ENCODE results near the gene MRPL53.

Gene MRPL53

DNA sequence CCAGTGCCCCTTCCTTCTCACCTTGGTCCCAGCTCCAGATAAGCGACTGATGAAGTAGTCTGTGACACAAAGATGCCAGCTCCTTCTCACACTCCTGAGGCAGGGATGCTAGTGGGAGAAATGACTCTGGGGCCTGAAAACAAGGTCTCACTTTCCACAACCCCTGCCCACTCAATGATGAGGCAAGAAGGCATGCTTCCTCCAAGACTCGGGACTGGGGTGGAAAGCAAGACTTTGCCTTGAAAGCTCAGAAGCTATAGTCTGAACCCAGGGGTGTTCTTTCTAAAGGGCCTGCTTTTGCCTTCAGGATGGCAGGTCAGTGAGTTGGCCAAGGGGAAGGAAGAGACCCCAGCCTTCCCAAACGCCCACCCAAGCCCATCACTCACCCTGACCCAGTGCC lies 9.0 kb upstream of the MRPL53 start:
- no peak for TF ChIP-seq FOXP2 (optimal IDR thresholded peaks at IDR 0.05; ENCODE audit: borderline replicate concordance, extremely low read depth, extremely low read length, insufficient read depth)
- TF ChIP-seq, protein P1, sequence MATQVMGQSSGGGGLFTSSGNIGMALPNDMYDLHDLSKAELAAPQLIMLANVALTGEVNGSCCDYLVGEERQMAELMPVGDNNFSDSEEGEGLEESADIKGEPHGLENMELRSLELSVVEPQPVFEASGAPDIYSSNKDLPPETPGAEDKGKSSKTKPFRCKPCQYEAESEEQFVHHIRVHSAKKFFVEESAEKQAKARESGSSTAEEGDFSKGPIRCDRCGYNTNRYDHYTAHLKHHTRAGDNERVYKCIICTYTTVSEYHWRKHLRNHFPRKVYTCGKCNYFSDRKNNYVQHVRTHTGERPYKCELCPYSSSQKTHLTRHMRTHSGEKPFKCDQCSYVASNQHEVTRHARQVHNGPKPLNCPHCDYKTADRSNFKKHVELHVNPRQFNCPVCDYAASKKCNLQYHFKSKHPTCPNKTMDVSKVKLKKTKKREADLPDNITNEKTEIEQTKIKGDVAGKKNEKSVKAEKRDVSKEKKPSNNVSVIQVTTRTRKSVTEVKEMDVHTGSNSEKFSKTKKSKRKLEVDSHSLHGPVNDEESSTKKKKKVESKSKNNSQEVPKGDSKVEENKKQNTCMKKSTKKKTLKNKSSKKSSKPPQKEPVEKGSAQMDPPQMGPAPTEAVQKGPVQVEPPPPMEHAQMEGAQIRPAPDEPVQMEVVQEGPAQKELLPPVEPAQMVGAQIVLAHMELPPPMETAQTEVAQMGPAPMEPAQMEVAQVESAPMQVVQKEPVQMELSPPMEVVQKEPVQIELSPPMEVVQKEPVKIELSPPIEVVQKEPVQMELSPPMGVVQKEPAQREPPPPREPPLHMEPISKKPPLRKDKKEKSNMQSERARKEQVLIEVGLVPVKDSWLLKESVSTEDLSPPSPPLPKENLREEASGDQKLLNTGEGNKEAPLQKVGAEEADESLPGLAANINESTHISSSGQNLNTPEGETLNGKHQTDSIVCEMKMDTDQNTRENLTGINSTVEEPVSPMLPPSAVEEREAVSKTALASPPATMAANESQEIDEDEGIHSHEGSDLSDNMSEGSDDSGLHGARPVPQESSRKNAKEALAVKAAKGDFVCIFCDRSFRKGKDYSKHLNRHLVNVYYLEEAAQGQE (IDR thresholded peaks at IDR 0.05; ENCODE audit: insufficient read depth in 1 of 2, low read depth in 2 of 2, low read length in 2 of 2): no peak

DNA sequence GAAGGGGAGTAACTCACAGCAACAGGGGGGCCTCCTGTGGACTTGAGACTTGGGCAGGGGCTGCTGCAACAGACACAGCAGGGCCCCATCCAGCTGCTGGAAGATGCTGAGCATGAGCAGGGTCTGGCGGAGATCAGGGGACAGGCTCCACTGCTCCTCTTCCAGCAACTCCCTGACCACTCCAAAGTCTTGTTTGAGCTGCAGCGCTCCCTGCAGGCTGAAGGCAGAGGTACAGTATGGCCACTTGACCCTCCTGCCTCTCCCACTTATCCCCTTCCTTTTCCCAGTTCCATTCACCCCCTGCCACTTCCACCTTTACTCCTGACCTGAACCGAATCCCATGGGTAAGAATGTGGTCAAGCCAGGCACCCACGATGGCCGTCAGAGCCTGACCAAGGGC lies 2.4 kb upstream of the MRPL53 start:
- no peak for TF ChIP-seq FOXP2 (optimal IDR thresholded peaks at IDR 0.05; ENCODE audit: borderline replicate concordance, extremely low read depth, extremely low read length, insufficient read depth)
- no peak for TF ChIP-seq SIN3A (IDR thresholded peaks at IDR 0.05; ENCODE audit: borderline replicate concordance, insufficient read depth, low read length)
- TF ChIP-seq POLR2AphosphoS5 (IDR thresholded peaks at IDR 0.05; ENCODE audit: low read depth, low read length): no peak
- TF ChIP-seq TAF1 (IDR thresholded peaks at IDR 0.05; ENCODE audit: borderline replicate concordance, insufficient read depth, low read length): no peak
- TF ChIP-seq, protein P1 (IDR thresholded peaks at IDR 0.05; ENCODE audit: insufficient read depth in 1 of 2, low read depth in 2 of 2, low read length in 2 of 2): no peak

DNA sequence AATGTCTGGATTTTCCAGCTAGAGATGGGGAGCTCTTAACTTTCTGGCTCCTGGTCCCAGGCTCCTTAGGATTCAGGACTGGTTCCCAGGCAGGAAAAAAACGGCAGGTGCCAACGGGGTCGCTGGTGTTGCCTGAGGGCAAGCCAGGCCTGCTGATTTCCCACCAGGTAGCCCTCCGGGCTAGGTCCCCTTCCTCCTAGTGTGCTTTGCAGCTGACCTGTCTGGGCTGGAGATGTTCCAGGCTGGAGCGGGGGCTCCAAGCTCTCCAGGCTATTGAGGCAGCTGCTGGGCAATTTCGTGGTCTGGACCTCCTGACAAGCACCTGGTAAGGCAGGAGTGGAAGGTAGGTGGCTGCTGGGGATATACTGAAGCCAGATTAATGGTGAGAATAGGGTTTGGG lies 2.0 kb upstream of the MRPL53 start:
- TF ChIP-seq FOXP2 (optimal IDR thresholded peaks at IDR 0.05; ENCODE audit: borderline replicate concordance, extremely low read depth, extremely low read length, insufficient read depth) (no peak), POLR2AphosphoS5 (IDR thresholded peaks at IDR 0.05; ENCODE audit: low read depth, low read length) (no peak), TAF1 (IDR thresholded peaks at IDR 0.05; ENCODE audit: borderline replicate concordance, insufficient read depth, low read length) (no peak), SIN3A (IDR thresholded peaks at IDR 0.05; ENCODE audit: borderline replicate concordance, insufficient read depth, low read length) (no peak)
- TF ChIP-seq, protein P1 (IDR thresholded peaks at IDR 0.05; ENCODE audit: insufficient read depth in 1 of 2, low read depth in 2 of 2, low read length in 2 of 2): no peak

DNA sequence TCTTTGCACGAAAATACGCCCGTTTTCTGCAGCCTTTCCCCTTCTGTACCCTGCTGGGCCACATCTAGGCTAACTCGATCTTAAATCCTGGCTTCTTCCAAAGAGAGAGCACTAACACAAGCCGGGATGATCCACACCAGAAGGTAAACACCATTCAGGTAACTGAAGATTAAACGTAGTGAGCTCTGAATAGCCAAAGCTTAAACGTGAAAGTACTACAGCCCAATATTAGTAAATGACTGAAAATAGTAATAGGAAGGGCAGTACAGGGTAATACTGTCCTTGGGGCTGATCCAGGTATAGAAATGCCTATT lies 422 bp upstream of the MRPL53 start:
- no peak for TF ChIP-seq SIN3A (IDR thresholded peaks at IDR 0.05; ENCODE audit: borderline replicate concordance, insufficient read depth, low read length)
- no peak for TF ChIP-seq FOXP2 (optimal IDR thresholded peaks at IDR 0.05; ENCODE audit: borderline replicate concordance, extremely low read depth, extremely low read length, insufficient read depth)
- TF ChIP-seq TAF1 (IDR thresholded peaks at IDR 0.05; ENCODE audit: borderline replicate concordance, insufficient read depth, low read length): no peak
- TF ChIP-seq POLR2AphosphoS5 (IDR thresholded peaks at IDR 0.05; ENCODE audit: low read depth, low read length): no peak
- TF ChIP-seq, protein P1 (IDR thresholded peaks at IDR 0.05; ENCODE audit: insufficient read depth in 1 of 2, low read depth in 2 of 2, low read length in 2 of 2): no peak

DNA sequence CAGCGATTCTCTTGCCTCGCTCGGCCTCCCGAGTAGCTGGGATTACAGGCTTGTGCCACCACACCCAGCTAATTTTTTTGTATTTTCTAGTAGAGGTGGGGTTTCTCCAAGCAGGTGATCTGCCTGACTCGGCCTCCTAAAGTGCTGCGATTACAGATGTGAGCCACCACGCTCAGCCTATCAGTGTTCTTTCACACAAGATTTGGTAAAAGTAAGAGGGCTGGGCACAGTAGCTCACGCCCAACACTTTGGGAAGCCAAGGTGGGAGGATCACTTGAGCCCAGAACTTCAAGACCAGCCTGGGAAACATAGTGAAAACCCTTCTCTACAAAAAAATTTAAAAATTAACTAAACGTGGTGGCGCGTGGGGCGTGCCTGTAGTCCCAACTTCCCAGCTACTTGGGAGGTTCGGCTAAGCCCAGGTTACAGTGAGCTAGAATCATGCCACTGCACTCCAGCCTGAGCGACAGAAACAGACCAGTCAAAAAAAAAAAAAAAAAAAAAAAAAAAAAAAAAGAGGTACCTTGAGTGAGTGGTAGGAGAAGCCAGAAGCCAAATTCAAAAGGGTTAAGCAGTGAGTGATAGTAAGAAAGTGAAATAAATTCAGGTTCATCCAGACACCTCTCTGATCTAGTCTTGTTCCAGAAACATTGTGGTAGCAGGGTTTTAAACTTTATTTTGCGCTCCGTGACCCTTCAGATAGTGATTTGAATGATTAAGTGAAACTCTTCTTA lies 981 bp downstream of the MRPL53 start:
- TF ChIP-seq, protein P1 (IDR thresholded peaks at IDR 0.05; ENCODE audit: insufficient read depth in 1 of 2, low read depth in 2 of 2, low read length in 2 of 2): no peak
- TF ChIP-seq TAF1 (IDR thresholded peaks at IDR 0.05; ENCODE audit: borderline replicate concordance, insufficient read depth, low read length) (no peak), POLR2AphosphoS5 (IDR thresholded peaks at IDR 0.05; ENCODE audit: low read depth, low read length) (no peak), SIN3A (IDR thresholded peaks at IDR 0.05; ENCODE audit: borderline replicate concordance, insufficient read depth, low read length) (no peak), FOXP2 (optimal IDR thresholded peaks at IDR 0.05; ENCODE audit: borderline replicate concordance, extremely low read depth, extremely low read length, insufficient read depth) (no peak)
